KOPT-K1 (cell line): ENCODE results near the gene PNCK.
"Not testable (repeated sequence)": the region's sequence is repeated elsewhere in the genome, so short reads cannot be mapped to it uniquely, and the experiment has no call there.

ENCODE experiments used
- H3K27ac ChIP-seq: fragments of 200-600 bp; sonication (generic); 2 replicates; pipeline ENCODE4 v1.5.1; 2016; ENCODE audit warnings: antibody characterized with exemption, mild to moderate bottlenecking, low read depth, low read length; ENCODE audit not compliant: poor library complexity, severe bottlenecking
- H3K36me3 ChIP-seq: fragments of 200-600 bp; sonication (generic); 2 replicates; pipeline ENCODE4 v1.5.1; 2017; ENCODE audit warnings: antibody characterized with exemption, mild to moderate bottlenecking, low read length, moderate library complexity; ENCODE audit not compliant: insufficient read depth
- H3K9me3 ChIP-seq: fragments of 200-600 bp; sonication (generic); 2 replicates; pipeline ENCODE4 v1.5.1; 2017; ENCODE audit warnings: antibody characterized with exemption, low read length, mild to moderate bottlenecking; ENCODE audit not compliant: insufficient read depth, poor library complexity, severe bottlenecking

The PNCK gene

GRCh38 chrX:153673428-153674218, at the start of gene PNCK:
TSS of gene PNCK (minus strand) at chrX:153673813. CDS start at chrX:153673076, 737 bp downstream.
- H3K27ac ChIP-seq: no peak within 1 kb of the TSS
- H3K9me3 ChIP-seq: no peaks in the 10 kb centered on the region
- no peaks in the 10 kb centered on the region for H3K36me3 ChIP-seq

- H3K9me3 ChIP-seq: no peaks in the 10 kb centered on the region
- peak overlapping the region; percentile 82 for H3K27ac ChIP-seq
- peaks cover 49% of the 10 kb centered on the region for H3K36me3 ChIP-seq
Observed at GRCh38 chrX:153722704-153723350, 49.2 kb upstream of the PNCK start.

GRCh38 chrX:153719701-153720100, 46.1 kb upstream of the PNCK start:
- no peak overlapping the region for H3K27ac ChIP-seq

GRCh38 chrX:153719238-153719637, 45.6 kb upstream of the PNCK start:
- no peaks in the 10 kb centered on the region for H3K9me3 ChIP-seq
- H3K27ac ChIP-seq: no peak overlapping the region
- peaks cover 83% of the 10 kb centered on the region for H3K36me3 ChIP-seq

More at GRCh38 chrX:153719701-153720100, 46.1 kb upstream of the PNCK start:
- H3K9me3 ChIP-seq: no peaks in the 10 kb centered on the region
- H3K36me3 ChIP-seq: peaks cover 78% of the 10 kb centered on the region

DNA sequence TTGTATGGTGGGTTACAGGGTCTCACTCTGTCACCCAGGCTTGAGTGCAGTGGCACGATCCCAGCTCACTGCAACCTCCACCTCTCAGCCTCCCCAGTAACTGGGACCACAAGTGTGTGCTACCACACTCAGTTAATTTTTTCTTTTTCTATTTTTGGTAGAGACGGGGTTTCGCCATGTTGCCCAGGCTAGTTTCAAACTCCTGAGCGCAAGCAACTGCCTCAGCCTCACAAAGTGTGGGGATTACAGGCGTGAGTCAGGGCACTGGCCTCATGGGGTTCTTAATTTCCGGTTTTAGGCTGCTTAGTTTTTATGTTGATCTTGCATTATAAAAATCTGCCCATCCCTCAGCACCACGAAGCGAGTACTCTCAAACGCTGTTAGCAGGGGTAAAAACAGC, 43.8 kb upstream of the PNCK start:
- H3K36me3 ChIP-seq: peaks cover 95% of the 10 kb centered on the region
- H3K9me3 ChIP-seq: no peaks in the 10 kb centered on the region
- H3K27ac ChIP-seq: no peak overlapping the region

GRCh38 chrX:153714256-153714655, 40.6 kb upstream of the PNCK start:
- Histone ChIP-seq H3K36me3 (peaks cover 94% of the 10 kb centered on the region), H3K9me3 (no peaks in the 10 kb centered on the region), H3K27ac (no peak overlapping the region)

GRCh38 chrX:153709726-153710674, 36.4 kb upstream of the PNCK start:
- H3K27ac ChIP-seq: no peak overlapping the region
- peaks cover 85% of the 10 kb centered on the region for H3K36me3 ChIP-seq
- H3K9me3 ChIP-seq: no peaks in the 10 kb centered on the region

GRCh38 chrX:153708415-153708814, 34.8 kb upstream of the PNCK start:
- Histone ChIP-seq H3K9me3 (no peaks in the 10 kb centered on the region), H3K36me3 (peaks cover 84% of the 10 kb centered on the region), H3K27ac (no peak overlapping the region)

GRCh38 chrX:153707406-153707805, 33.8 kb upstream of the PNCK start:
- no peak overlapping the region for H3K27ac ChIP-seq
- H3K36me3 ChIP-seq: peaks cover 84% of the 10 kb centered on the region
- H3K9me3 ChIP-seq: no peaks in the 10 kb centered on the region

- Histone ChIP-seq H3K36me3 (peaks cover 88% of the 10 kb centered on the region), H3K9me3 (no peaks in the 10 kb centered on the region), H3K27ac (no peak overlapping the region)
Observed at GRCh38 chrX:153706799-153707198, 33.2 kb upstream of the PNCK start.

DNA sequence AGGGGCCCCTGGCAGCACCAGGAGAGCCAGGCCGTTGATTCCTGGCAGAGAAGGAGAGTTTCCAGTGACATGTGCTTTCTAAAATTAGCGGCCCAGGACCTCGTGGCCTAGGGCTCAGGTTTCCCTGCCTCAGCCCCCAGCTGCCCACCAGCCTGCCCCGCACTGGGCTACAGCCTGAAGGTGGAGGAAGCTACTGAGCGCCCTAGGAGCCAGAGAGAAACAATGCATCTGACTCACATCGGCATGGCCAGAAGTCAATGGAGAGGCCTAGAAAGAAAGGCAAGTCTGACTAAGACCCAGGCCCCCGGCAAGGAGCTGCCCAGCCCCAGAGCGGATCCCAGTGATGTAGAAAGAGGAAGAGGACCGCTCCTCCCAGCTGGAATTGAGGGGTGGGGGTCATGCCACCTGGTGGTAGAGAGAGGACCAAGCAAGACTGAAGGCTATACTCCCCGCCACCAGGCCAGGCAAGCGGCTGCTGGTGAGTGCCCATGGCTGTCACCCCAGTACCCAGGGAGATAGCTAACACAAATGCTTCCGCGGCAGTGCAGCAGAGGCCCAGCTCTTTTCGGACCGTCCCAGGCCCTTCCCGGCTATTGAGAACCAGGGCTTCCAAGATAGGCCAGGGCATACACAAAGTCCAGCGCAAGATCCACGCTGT, 31.9 kb upstream of the PNCK start:
- H3K36me3 ChIP-seq: peaks cover 86% of the 10 kb centered on the region
- H3K9me3 ChIP-seq, H3K27ac ChIP-seq: not testable (repeated sequence)

GRCh38 chrX:153704631-153705402, 31.2 kb upstream of the PNCK start:
- not testable (repeated sequence) for H3K27ac ChIP-seq, H3K9me3 ChIP-seq
- peaks cover 79% of the 10 kb centered on the region for H3K36me3 ChIP-seq

DNA sequence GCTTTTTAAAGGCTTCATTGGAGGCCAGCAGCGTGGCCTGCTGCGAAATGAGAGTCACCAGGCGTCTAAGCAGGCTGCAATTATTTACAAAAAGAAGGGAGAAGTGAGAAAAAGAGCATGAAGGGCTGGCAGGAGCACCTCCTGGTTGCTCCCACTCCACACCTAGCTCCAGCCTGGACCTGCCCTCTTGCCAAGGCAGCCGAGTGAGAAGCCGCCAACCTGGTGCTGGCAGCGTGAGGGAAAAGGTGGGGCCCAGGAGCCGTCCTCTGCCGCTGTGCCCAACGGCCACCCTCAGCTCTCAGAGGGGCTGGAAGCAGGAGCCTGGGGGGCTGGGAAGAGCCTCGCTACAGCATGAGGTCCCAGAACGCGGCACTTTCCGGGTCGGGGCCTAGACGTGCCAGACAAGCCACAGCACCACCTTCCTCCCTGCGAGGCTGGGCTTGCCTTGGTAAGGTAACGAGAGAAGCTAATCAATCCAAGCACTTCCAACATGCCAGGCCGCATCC, 30.5 kb upstream of the PNCK start:
- Histone ChIP-seq H3K27ac (no peak overlapping the region), H3K36me3 (peaks cover 74% of the 10 kb centered on the region), H3K9me3 (no peaks in the 10 kb centered on the region)

DNA sequence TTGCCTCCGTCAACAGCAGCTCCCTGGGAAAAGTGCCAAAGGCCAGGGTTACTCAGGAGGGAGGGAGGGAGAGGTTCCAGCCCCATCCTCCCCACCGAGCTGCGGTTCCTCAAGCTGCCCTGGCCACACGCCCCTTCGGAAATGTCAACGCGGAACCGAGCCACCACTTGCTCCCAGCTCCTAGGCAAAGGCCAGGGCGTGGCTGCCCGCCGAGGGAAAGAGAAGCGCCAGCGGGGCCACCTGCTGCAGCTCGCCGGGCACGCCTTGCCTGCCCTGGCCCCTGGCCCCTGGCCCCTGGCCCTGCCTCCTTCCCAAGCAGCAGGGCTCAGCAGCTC, 29.4 kb upstream of the PNCK start:
- peaks cover 73% of the 10 kb centered on the region for H3K36me3 ChIP-seq
- H3K9me3 ChIP-seq: no peaks in the 10 kb centered on the region
- no peak overlapping the region for H3K27ac ChIP-seq
